Neuronal stem cell (in vitro differentiated cells): ENCODE data around the gene CTNS.

Source experiments
- DNase-seq: peaks from one replicate; pipeline ENCODE4 v3.0.0-alpha.2; 2013; ENCODE audit warnings: low spot score
- H2AFZ ChIP-seq: one replicate; pipeline ENCODE4 v1.6.1; 2013; ENCODE audit warnings: mild to moderate bottlenecking, low read length, inconsistent platforms
- H2AK5ac ChIP-seq: 2 replicates; pipeline ENCODE4 v1.6.1; 2013; ENCODE audit warnings: low read depth, mild to moderate bottlenecking, inconsistent platforms, low read length, moderate library complexity, mixed read lengths
- H2BK120ac ChIP-seq: 2 replicates; pipeline ENCODE4 v1.6.1; 2013; ENCODE audit warnings: low read depth, mild to moderate bottlenecking, inconsistent platforms, low read length, moderate library complexity, mixed read lengths
- H2BK12ac ChIP-seq: one replicate; pipeline ENCODE4 v1.6.1; 2013; ENCODE audit warnings: low read length, inconsistent platforms
- H2BK15ac ChIP-seq: 2 replicates; pipeline ENCODE4 v1.6.1; 2013; ENCODE audit warnings: mild to moderate bottlenecking, low read length, inconsistent platforms, mixed read lengths
- H2BK5ac ChIP-seq: one replicate; pipeline ENCODE4 v1.6.1; 2013; ENCODE audit warnings: inconsistent platforms, mild to moderate bottlenecking, low read length, moderate library complexity
- H3K14ac ChIP-seq: one replicate; pipeline ENCODE4 v1.6.1; 2013; ENCODE audit warnings: low read length, inconsistent platforms
- H3K18ac ChIP-seq: 2 replicates; pipeline ENCODE4 v1.6.1; 2013; ENCODE audit warnings: low read length, inconsistent platforms
- H3K23ac ChIP-seq: 2 replicates; pipeline ENCODE4 v1.6.1; 2013; ENCODE audit warnings: low read depth, mild to moderate bottlenecking, mixed read lengths, low read length, inconsistent platforms; ENCODE audit not compliant: poor library complexity
- H3K27ac ChIP-seq: replicated peaks from 3 replicates; pipeline ENCODE4 v1.5.1; 2013; ENCODE audit warnings: low read length, inconsistent platforms
- H3K27me3 ChIP-seq, 3 experiments: 2 replicates each; pipeline ENCODE4 v1.6.1; 2013; ENCODE audit warnings: low read length in 3 of 3, mild to moderate bottlenecking in 2 of 3, inconsistent platforms in 1 of 3, low read depth in 1 of 3, mixed read lengths in 1 of 3, moderate library complexity in 1 of 3; ENCODE audit not compliant: control insufficient read depth in 3 of 3, insufficient read depth in 3 of 3
- H3K36me3 ChIP-seq, 2 donors: replicated peaks in 1 of 2; 2 replicates each; pipeline ENCODE4 v1.6.1; 2013; ENCODE audit warnings: low read length in 2 of 2; ENCODE audit not compliant: control insufficient read depth in 2 of 2, insufficient read depth in 2 of 2
- H3K4ac ChIP-seq: 2 replicates; pipeline ENCODE4 v1.6.1; 2013; ENCODE audit warnings: inconsistent platforms, mild to moderate bottlenecking, low read length, moderate library complexity
- H3K4me1 ChIP-seq, 2 donors: 1 replicate in 1 of 2; 2 replicates in 1 of 2; pipeline ENCODE4 v1.6.1; 2013; ENCODE audit warnings: low read length in 2 of 2, low read depth in 1 of 2; ENCODE audit not compliant: control insufficient read depth in 2 of 2, insufficient read depth in 1 of 2
- H3K4me2 ChIP-seq: one replicate; pipeline ENCODE4 v1.6.1; 2013; ENCODE audit warnings: mild to moderate bottlenecking, low read length, inconsistent platforms; ENCODE audit not compliant: insufficient read depth, poor library complexity, severe bottlenecking
- H3K4me3 ChIP-seq, 2 donors: 2 replicates each; pipeline ENCODE4 v1.5.1; 2013; ENCODE audit warnings: low read length in 2 of 2, mild to moderate bottlenecking in 2 of 2, inconsistent platforms in 1 of 2, moderate library complexity in 1 of 2
- H3K79me1 ChIP-seq: one replicate; pipeline ENCODE4 v1.6.1; 2013; ENCODE audit warnings: low read depth, mild to moderate bottlenecking, inconsistent platforms, low read length, moderate library complexity
- H3K9ac ChIP-seq: one replicate; pipeline ENCODE4 v1.6.1; 2013; ENCODE audit warnings: mild to moderate bottlenecking, low read depth, low read length, inconsistent platforms; ENCODE audit not compliant: poor library complexity
- H3K9me3 ChIP-seq, 2 donors: replicated peaks in 1 of 2; 2 replicates each; pipeline versions ENCODE3 to v1.6.1; 2013; ENCODE audit warnings: low read length in 2 of 2, mild to moderate bottlenecking in 2 of 2, inconsistent platforms in 1 of 2, low read depth in 1 of 2, mixed read lengths in 1 of 2, moderate library complexity in 1 of 2; ENCODE audit not compliant: control insufficient read depth in 2 of 2, insufficient read depth in 1 of 2
- H4K8ac ChIP-seq: one replicate; pipeline ENCODE4 v1.6.1; 2013; ENCODE audit warnings: low read depth, mild to moderate bottlenecking, inconsistent platforms, low read length, moderate library complexity
- H4K91ac ChIP-seq: one replicate; pipeline ENCODE4 v1.6.1; 2013; ENCODE audit warnings: low read length, low read depth, mild to moderate bottlenecking, inconsistent platforms; ENCODE audit not compliant: poor library complexity
- WGBS, 2 donors: extraction: QIAGEN DNeasy Blood & Tissue Kit; methylation state at CpG; one replicate each; pipeline ENCODE4 v1.1.7; 2013; ENCODE audit warnings: missing lambda C conversion rate in 2 of 2, mixed read lengths in 1 of 2; ENCODE audit not compliant: insufficient read length in 2 of 2, insufficient replicate concordance in 1 of 2; ENCODE audit errors: extremely low coverage in 2 of 2; 5-methylcytosine and 5-hydroxymethylcytosine counted together

Gene CTNS

GRCh38 chr17:3647769-3648555, 11.4 kb downstream of the CTNS start:
- DNase-seq, result no peak
- no peak overlapping the region for H3K23ac ChIP-seq
- no peak overlapping the region for H3K4ac ChIP-seq
- H2AK5ac ChIP-seq, result no peak overlapping the region
- H3K4me2 ChIP-seq, result no peak overlapping the region
- H3K4me3 ChIP-seq, result no peak overlapping the region
- H3K18ac ChIP-seq, result no peak overlapping the region
- no peak overlapping the region for H2BK5ac ChIP-seq
- no peak overlapping the region for H2BK15ac ChIP-seq
- no peak overlapping the region for H4K91ac ChIP-seq
- H4K8ac ChIP-seq, result no peak overlapping the region
- peaks cover 0 to 6% of the 10 kb centered on the region in 2 donors for H3K4me1 ChIP-seq
- no peak overlapping the region for H2BK12ac ChIP-seq
- H3K14ac ChIP-seq, result no peak overlapping the region
- peaks cover 3 to 32% of the 10 kb centered on the region in 2 donors for H3K36me3 ChIP-seq
- no peak overlapping the region for H3K27ac ChIP-seq
- no peaks in the 10 kb centered on the region for H3K79me1 ChIP-seq
- WGBS, 2 donors, result no CpG with 5 or more reads among the region's 20 CpGs
- peak overlapping the region; percentile 38 for H3K9ac ChIP-seq
- H2BK120ac ChIP-seq, result no peak overlapping the region
- no peak overlapping the region for H2AFZ ChIP-seq
- no peaks in the 10 kb centered on the region for H3K9me3 ChIP-seq
- H3K27me3 ChIP-seq, result no peaks in the 10 kb centered on the region

- H3K4me2 ChIP-seq, result no peak overlapping the region
- no peak overlapping the region for H3K18ac ChIP-seq
- peaks cover 0 to 3% of the 10 kb centered on the region in 2 donors for H3K4me1 ChIP-seq
- H4K91ac ChIP-seq, result no peak overlapping the region
- no peak overlapping the region for H3K27ac ChIP-seq
- no peak overlapping the region for H3K14ac ChIP-seq
- H2BK12ac ChIP-seq, result no peak overlapping the region
- peaks cover 1% of the 10 kb centered on the region for H3K79me1 ChIP-seq
- H3K4ac ChIP-seq, result no peak overlapping the region
- WGBS, 2 donors, result no CpG with 5 or more reads among the region's 11 CpGs
- no peak overlapping the region for H3K23ac ChIP-seq
- H4K8ac ChIP-seq, result no peak overlapping the region
- H3K36me3 ChIP-seq, result peaks cover 5 to 12% of the 10 kb centered on the region in 2 donors
- no peak overlapping the region for H3K9ac ChIP-seq
- no peak for DNase-seq
- no peak overlapping the region for H3K4me3 ChIP-seq
- no peak overlapping the region for H2BK5ac ChIP-seq
- H2BK15ac ChIP-seq, result no peak overlapping the region
- H2BK120ac ChIP-seq, result no peak overlapping the region
- H2AK5ac ChIP-seq, result no peak overlapping the region
- H2AFZ ChIP-seq, result no peak overlapping the region
- no peaks in the 10 kb centered on the region for H3K27me3 ChIP-seq
- H3K9me3 ChIP-seq, result no peaks in the 10 kb centered on the region
These were observed 19.2 kb downstream of the CTNS start for GRCh38 chr17:3655766-3656165.

GRCh38 chr17:3656353-3656752, 19.8 kb downstream of the CTNS start:
- peak overlapping the region; percentile 44 for H3K9ac ChIP-seq
- peak overlapping the region; percentile 73 for H3K23ac ChIP-seq
- no peak overlapping the region for H2AFZ ChIP-seq
- no peak overlapping the region for H2BK15ac ChIP-seq
- H3K4me3 ChIP-seq, result no peak overlapping the region
- no peak overlapping the region for H2AK5ac ChIP-seq
- H4K8ac ChIP-seq, result no peak overlapping the region
- peaks cover 7 to 18% of the 10 kb centered on the region in 2 donors for H3K36me3 ChIP-seq
- no peak overlapping the region for H3K27ac ChIP-seq
- H3K4ac ChIP-seq, result peak overlapping the region; percentile 23
- H2BK120ac ChIP-seq, result no peak overlapping the region
- H3K4me2 ChIP-seq, result no peak overlapping the region
- peaks cover 1% of the 10 kb centered on the region for H3K79me1 ChIP-seq
- H3K27me3 ChIP-seq, result no peaks in the 10 kb centered on the region
- H3K9me3 ChIP-seq, result no peaks in the 10 kb centered on the region
- peaks cover 0 to 3% of the 10 kb centered on the region in 2 donors for H3K4me1 ChIP-seq
- peak overlapping the region; percentile 82 for H3K14ac ChIP-seq
- no peak for DNase-seq
- no peak overlapping the region for H2BK12ac ChIP-seq
- H4K91ac ChIP-seq, result no peak overlapping the region
- H2BK5ac ChIP-seq, result no peak overlapping the region
- H3K18ac ChIP-seq, result no peak overlapping the region
- WGBS, 2 donors, result no CpG with 5 or more reads among the region's 16 CpGs

- no peak overlapping the region for H2BK120ac ChIP-seq
- H4K91ac ChIP-seq, result no peak overlapping the region
- no peak overlapping the region for H2BK12ac ChIP-seq
- no peak overlapping the region for H2BK15ac ChIP-seq
- H3K4ac ChIP-seq, result peak overlapping the region; percentile 23
- H3K27ac ChIP-seq, result no peak overlapping the region
- H3K4me3 ChIP-seq, result no peak overlapping the region
- no peak overlapping the region for H3K9ac ChIP-seq
- peak overlapping the region; percentile 73 for H3K23ac ChIP-seq
- no peaks in the 10 kb centered on the region for H3K27me3 ChIP-seq
- H3K4me1 ChIP-seq, result peaks cover 0 to 3% of the 10 kb centered on the region in 2 donors
- no peaks in the 10 kb centered on the region for H3K9me3 ChIP-seq
- H3K4me2 ChIP-seq, result no peak overlapping the region
- H3K14ac ChIP-seq, result peak overlapping the region; percentile 82
- H3K18ac ChIP-seq, result no peak overlapping the region
- H3K79me1 ChIP-seq, result peaks cover 1% of the 10 kb centered on the region
- no CpG with 5 or more reads among the region's 16 CpGs for WGBS, 2 donors
- no peak overlapping the region for H2AFZ ChIP-seq
- DNase-seq, result no peak
- H2BK5ac ChIP-seq, result peak overlapping the region; percentile 60
- peaks cover 8 to 20% of the 10 kb centered on the region in 2 donors for H3K36me3 ChIP-seq
- H2AK5ac ChIP-seq, result no peak overlapping the region
- no peak overlapping the region for H4K8ac ChIP-seq
These were observed 20.4 kb downstream of the CTNS start for GRCh38 chr17:3656755-3657587.
